DOHH2 (cell line): ENCODE data around the gene NFIB.

ENCODE experiments used
- CTCF ChIP-seq: fragments of 200-600 bp; sonication (generic); IDR thresholded peaks from one replicate; pipeline ENCODE4 v1.5.1; 2014; ENCODE audit warnings: antibody characterized with exemption, mild to moderate bottlenecking, low read depth, low read length; ENCODE audit not compliant: poor library complexity, severe bottlenecking
- EZH2phosphoT487 ChIP-seq: fragments of 200-600 bp; sonication (generic); IDR thresholded peaks from 2 replicates; pipeline ENCODE4 v1.6.1; 2017; ENCODE audit warnings: borderline replicate concordance, mild to moderate bottlenecking, antibody characterized with exemption, low read length, moderate library complexity, mixed read lengths

DNA sequence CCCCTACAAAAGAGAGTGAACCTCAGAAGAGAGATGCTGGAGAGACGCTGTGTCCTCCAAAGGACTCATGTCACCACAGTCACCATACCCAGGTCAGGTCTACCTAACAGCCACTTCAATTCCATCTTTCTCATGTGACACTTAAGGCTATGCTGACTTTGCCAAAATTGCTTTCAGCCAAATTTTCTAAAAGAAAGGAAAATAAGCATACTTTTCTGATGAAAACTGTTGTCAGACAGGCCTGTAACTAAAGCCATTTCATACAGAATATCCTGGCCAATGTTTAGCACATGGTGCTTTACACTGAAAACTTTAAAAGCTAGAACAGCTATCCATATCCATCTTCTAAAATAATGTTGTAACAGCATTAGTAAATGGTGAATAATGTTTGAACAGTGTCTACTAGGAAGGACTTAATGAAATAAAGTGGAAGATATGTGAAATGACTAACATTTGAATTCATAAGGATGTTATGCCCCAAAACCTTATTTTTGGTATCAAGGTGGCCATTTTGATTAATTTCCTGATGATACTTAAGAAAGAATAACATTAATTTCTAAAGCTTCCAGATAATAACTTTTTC is 97.2 kb downstream of the NFIB start:
- TF ChIP-seq CTCF = no peak
- no peak for TF ChIP-seq EZH2phosphoT487
